HG02840 (cell line): Measurements from ENCODE around the gene CTPS1.
A peak's percentile ranks its signal among the peaks of the same experiment; 100 is the strongest.

Source experiments
- ATAC-seq: cut with Tn5 transposase; IDR thresholded peaks from one replicate; pipeline ENCODE4 v1.9.1; 2021; ENCODE audit warnings: mild to moderate bottlenecking, moderate library complexity, moderate number of reproducible peaks; ENCODE audit not compliant: unreplicated experiment, low FRiP score

CTPS1 gene

DNA sequence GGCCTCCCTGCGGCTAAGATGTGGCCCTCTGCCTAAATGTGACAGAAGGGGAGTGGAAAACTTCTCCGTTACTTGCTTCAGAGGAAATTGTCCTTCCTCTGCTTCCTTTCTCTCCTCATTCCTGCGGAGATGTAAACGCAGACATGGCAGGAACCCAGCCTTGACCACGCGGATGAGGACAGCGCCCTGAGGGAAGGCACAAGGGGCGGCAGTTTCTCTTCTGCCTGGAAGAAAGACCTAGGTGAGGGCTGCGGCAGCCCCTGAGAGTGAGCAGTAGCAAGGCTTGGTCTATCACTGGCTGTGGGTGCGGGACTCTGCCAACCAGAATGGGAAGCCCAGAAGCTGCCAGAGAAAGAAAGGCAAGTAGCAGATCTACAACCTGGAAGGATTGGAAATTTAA, 14.0 kb upstream of the CTPS1 start:
- no peak for ATAC-seq

- ATAC-seq = no peak
Measured at GRCh38 chr1:40966417-40966816, 13.1 kb upstream of the CTPS1 start.

DNA sequence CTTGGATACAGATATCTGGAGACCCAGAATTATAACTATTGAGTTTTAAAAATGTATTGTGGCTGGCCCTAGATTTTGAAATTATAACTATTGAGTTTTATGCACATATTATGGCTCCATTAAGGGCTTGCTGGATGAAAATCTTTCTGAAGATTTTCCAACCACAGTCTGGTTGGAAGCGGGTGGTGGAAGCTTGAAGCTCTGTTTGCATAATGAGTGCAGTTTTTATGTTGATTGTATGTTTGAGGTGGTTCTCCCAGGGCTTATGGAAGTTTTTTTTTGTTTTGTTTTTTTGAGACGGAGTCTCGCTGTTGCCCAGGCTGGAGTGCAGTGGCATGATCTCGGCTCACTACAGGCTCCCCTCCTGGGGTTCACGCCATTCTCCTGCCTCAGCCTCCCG, 10.1 kb upstream of the CTPS1 start:
- no peak for ATAC-seq

DNA sequence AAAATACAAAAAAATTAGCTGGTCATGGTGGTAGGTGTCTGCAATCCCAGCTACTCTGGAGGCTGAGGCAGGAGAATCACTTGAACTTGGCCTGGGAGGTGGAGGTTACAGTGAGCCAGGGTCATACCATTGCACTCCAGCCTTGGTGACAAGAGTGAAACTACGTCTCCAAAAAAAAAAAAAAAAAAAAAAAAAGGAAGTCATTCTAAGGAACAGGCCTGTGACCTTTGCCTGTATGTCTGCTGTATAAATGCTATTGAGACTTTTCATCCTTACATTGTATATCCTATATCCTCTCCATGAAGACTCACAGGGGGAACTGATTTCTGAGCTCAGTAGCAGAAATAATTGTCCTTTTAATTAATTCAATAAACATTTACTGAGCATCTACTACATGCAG, 7.5 kb upstream of the CTPS1 start:
- ATAC-seq = no peak

DNA sequence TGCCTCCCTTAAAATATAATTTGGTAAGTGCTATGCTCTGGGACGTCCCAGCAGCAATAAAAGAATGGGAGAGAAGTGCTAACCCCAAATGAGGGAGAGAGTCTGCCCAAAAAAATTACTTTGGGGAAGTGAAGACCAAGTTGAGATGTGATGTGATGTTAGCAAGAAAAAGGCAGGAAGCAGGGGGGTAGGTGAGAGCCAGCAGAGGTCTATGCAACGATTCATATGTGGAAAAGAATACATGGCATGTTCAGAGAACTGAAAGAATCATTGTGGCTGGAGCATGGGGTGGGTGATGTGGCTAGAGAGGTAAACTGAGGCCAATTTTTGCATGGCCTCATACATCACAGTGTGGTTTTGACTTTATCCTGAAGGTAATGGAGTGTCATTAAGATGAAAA, 5.6 kb upstream of the CTPS1 start:
- no peak for ATAC-seq

DNA sequence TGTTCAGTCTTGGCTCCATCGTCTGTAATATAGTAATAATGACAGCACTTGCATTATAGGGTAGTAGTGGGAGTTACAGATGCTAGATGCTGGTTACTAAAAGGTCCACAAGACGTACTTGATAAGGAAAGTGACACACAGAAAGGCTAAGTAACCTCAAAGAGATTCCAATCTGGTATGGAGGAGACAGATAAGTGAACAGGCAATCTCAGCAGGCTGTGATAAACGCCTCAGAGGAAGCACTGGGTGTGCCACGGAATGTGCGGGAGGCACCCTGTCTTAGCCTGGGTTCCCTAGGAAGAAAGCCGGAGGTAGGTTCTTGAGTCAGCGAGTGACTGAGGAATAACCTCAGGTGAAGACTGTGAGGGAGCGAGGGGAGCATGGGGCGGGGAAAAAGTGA, 4.6 kb upstream of the CTPS1 start:
- ATAC-seq = no peak

DNA sequence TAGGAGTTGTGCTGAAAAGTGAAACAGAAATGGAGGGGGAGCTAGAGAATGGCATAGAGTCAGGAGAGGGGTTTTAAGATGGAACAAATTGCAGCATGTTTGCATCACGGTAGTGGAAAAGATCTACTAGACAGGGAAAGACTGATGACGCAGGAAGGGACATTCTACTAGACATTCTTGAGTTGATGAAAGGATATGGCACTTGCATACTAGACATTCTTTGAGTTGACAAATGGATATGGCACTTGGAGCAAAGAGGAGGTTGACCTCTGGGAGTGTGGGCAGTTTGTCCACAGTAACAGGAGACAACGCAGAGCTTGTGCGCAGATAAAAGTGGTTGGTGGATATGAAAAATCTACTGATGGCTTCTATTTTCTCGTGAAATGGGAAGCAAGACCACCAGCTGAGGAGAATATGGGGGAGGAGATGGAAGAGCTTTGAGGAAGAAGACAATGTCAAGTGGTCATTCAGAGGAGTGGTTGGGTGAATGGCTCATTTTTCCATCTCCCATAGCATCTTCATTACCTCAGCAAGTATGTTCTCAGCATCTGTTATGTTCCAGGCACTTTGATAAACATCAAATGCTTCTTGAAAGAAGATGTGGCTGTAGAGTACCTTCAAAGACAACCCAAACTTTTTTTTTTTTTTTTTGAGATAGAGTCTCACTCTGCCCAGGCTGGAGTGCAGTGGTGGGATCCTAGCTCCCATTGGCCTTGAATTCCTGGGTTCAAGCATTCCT, 2.4 kb upstream of the CTPS1 start:
- ATAC-seq = no peak

DNA sequence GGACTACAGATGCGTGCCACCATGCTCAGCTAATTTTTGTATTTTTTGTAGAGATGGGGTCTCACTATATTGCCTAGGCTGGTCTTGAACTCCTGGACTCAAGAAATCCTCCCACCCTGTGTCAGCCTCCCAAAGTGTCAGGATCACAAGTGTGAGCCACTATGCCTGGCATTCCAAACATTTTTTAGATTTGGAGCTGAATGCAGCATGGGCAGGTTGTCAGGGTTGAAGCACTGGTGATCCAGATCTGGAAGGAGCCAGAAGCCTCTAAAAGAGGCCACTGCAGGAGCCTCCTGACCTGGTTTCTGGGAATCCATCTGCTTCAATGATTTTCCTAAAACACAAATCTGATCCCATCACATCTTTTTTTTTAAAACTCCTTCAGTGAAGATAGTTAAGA, 1.8 kb upstream of the CTPS1 start:
- ATAC-seq = no peak

DNA sequence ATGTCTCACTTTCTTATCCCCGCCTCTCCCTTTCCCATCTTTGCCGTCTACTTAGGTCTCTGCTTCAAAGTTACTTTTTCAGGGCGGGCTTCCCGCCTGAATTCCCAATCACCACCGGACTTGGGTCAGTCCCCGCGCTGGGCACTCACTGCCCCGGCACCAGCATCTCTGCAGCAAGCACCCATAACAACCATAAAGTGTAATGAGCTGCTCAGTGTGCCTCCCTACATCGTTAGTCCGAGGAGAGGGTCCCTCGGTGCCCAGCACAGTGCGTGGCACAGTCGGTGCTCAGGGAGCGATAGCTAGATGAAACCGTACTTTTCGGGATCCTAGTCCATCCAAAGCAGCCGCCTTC, 633 bp upstream of the CTPS1 start:
- no peak for ATAC-seq

GRCh38 chr1:40980068-40980452, 564 bp downstream of the CTPS1 start:
- peak; percentile 24 for ATAC-seq

- ATAC-seq = no peak
Measured at GRCh38 chr1:40980453-40981121, 1.1 kb downstream of the CTPS1 start.

GRCh38 chr1:40981691-40982448, 2.4 kb downstream of the CTPS1 start:
- no peak for ATAC-seq

DNA sequence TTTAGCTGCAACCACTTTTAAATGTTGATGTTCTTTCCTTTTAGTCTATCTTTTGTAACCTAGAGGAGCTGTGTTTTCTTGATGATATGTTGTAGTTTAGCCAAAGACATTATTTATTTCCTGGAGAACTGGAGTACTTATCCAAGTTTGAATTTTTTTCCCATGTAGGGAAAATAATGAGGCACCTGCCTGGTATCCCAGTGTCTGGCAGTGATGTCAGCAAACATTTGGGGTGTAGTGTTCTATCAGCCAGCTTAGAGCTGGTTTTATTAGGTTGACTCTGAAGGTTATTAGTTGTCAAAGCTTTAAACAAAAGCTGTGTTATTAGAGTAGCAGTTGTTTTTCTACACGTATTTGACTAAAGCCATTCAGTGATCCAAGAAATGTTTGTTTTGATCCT, 3.2 kb downstream of the CTPS1 start:
- ATAC-seq = no peak

GRCh38 chr1:40983286-40983685, 3.8 kb downstream of the CTPS1 start:
- no peak for ATAC-seq

DNA sequence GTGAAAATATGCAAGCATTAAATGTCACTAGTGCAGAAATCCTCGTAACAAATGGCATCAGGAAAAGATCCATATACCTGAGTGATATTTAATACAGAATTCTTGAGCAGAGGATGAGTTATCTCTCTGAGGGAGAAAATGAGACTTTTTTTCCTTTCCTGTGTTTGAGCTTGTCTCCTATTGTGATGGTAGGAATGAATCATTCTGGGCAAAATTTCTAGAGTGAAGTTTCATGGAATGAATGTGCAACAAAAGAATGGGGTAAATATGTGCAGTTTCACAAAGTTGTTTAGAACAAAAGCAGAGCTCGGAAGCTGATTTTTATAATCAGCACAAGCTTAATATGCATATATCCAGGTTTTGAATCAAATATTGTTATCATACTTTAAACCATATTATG, 4.6 kb downstream of the CTPS1 start:
- ATAC-seq = no peak

GRCh38 chr1:40984531-40984930, 5.0 kb downstream of the CTPS1 start:
- ATAC-seq = no peak

DNA sequence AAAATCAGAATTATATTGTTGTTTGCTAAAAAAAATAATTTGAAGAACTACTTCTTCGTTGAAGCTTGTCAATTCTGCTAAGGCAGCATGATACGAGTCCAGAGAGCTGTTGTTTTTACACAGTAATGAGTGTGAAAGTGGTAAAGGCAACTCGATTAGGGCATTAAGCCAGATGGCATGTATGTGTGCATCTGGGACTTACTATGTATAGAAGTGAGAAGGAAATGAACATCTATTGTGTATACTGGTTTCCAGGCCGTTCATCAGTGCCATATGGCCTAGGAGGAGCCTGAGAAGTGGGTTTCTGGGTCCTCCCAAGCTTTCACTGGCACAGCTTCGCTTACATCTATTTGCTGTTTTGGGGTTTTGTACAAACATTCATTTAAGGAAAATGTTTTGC, 5.7 kb downstream of the CTPS1 start:
- ATAC-seq = no peak

- no peak for ATAC-seq
Measured at GRCh38 chr1:40985875-40986274, 6.4 kb downstream of the CTPS1 start.

DNA sequence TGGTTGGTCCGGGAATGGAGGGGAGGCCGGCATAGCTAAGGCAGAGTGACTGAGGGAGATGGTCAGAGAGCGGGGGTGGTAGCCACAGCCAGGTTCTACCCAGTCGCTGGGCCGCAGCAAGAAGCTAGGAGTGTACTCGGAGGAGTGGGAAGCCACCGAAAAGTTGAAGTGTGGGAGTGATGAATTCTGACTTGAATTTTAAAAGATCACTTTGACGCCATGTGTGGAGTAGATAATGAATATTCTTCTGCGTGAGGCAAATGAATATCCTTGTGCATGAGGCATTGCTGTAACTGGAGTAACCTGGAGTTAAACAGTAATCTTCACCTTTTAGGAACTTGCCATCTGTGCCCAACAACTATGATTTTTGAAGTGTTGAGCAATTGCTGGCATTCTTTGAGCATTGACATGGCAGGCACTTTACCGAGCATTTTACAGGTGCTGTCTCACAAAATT, 6.9 kb downstream of the CTPS1 start:
- ATAC-seq = no peak

DNA sequence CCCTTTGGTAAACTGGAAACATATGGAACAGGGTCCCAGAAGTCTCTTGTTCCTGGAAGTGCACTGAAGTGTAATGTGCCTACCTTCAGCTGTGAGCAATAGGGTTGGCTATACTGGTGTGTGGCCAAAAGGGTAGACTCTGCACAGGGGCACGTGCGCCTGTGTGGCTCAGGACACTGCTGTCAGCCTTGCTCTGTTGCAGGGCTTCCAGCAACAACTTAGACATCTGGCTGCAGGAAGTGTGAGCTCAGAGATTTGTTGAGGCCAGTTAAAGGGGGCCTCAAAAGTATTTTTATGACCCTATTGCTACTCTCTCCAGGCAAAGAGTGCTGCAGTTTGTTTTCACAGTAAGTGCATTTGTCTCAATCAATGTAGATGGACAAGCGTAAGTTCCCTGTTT, 7.5 kb downstream of the CTPS1 start:
- no peak for ATAC-seq

DNA sequence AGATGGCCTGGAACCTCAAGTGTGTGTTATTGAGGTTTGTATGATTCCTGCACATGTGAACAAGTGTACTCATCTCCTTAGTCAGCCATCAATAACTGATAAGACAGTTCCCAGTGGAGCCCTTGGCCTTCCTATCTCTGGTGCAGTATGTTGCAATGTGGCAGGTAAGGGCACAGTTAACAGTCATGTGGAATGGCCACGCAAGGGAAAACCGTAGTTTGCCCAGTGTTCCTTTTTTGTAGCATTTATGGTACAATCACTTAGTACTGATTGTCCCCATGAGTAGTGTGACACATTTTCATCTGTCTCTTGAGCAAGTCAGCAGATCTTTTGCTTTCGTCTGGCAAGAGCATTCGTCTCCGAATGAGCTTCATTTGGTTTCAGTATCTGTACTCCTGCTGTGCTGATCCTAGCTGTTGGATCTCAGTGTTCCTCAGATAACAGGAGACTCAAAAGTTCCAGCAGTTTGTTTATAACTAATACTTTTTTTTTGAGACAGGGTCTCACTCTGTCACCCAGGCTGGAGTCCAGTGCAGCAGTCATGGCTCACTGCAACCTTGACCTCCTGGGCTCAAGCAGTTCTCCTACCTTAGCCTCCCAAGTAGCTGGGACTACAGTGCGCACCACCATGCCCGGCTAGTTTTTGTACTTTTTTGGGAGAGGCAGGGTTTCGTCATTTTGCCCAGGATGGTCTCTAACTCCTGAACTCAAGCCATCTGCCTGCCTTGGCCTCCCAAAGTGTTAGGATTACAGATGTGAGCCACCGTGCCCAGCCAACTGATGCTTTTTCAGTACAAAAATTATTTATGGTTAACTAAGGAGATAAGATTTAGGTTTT, 8.2 kb downstream of the CTPS1 start:
- ATAC-seq = no peak
